Spleen (tissue), 11 donors: ENCODE data around the gene CDH13. TPM values are rescaled to one million over a fixed set of nuclear protein-coding genes. Genes with fewer than 3 reads are reported as not detected.

Experiments used
- DNase-seq: peaks from one replicate; pipeline ENCODE4 v3.0.0-alpha.2; 2020
- H3K27ac ChIP-seq, 8 donors: fragments of 200-600 bp; sonication (generic) in 7 of 8; 1 replicate in 4 of 8; 2 replicates in 4 of 8; pipeline versions ENCODE4 v1.5.0 to v1.8.0; 2016 to 2021; ENCODE audit warnings: inconsistent platforms in 4 of 8, mild to moderate bottlenecking in 4 of 8, moderate library complexity in 1 of 8
- H3K27me3 ChIP-seq, 7 donors: fragments of 200-600 bp; sonication (generic) in 6 of 7; replicated peaks in 1 of 7; 1 replicate in 4 of 7; 2 replicates in 3 of 7; pipeline versions ENCODE4 v1.5.0 to v1.8.0; 2016 to 2021; ENCODE audit warnings: inconsistent platforms in 3 of 7, mild to moderate bottlenecking in 1 of 7
- H3K36me3 ChIP-seq, 6 donors: fragments of 200-600 bp; sonication (generic) in 5 of 6; 1 replicate in 4 of 6; 2 replicates in 2 of 6; pipeline versions ENCODE4 v1.5.0 to v1.8.0; 2016 to 2021; ENCODE audit warnings: inconsistent platforms in 2 of 6
- H3K4me1 ChIP-seq, 6 donors: fragments of 200-600 bp; sonication (generic) in 5 of 6; 1 replicate in 3 of 6; 2 replicates in 3 of 6; pipeline versions ENCODE4 v1.5.0 to v1.8.0; 2016 to 2021; ENCODE audit warnings: inconsistent platforms in 3 of 6
- H3K4me3 ChIP-seq, 8 donors: fragments of 200-600 bp; sonication (generic) in 7 of 8; 1 replicate in 4 of 8; 2 replicates in 4 of 8; pipeline versions ENCODE4 v1.5.0 to v1.8.0; 2016 to 2021; ENCODE audit warnings: inconsistent platforms in 4 of 8, mild to moderate bottlenecking in 4 of 8, moderate library complexity in 2 of 8
- H3K9me3 ChIP-seq, 8 donors: fragments of 200-600 bp; sonication (generic) in 7 of 8; 1 replicate in 4 of 8; 2 replicates in 4 of 8; pipeline versions ENCODE4 v1.5.0 to v1.8.0; 2016 to 2021; ENCODE audit warnings: inconsistent platforms in 4 of 8
- CTCF ChIP-seq, 11 experiments: fragments of 200-600 bp in 7 of 11; fragments of 450-650 bp in 4 of 11; sonication (generic) in 4 of 11; IDR thresholded peaks in 8 of 11; conservative IDR thresholded peaks in 3 of 11; 1 replicate in 7 of 11; 2 replicates in 4 of 11; pipeline versions ENCODE4 v1.4.0 to v1.8.0; 2016 to 2021; ENCODE audit warnings: antibody characterized with exemption in 11 of 11, inconsistent platforms in 4 of 11, mild to moderate bottlenecking in 1 of 11
- POLR2A ChIP-seq, 3 donors: fragments of 450-650 bp; IDR thresholded peaks; one replicate each; pipeline ENCODE4 v1.5.1; 2017; ENCODE audit warnings: antibody characterized with exemption in 3 of 3, mild to moderate bottlenecking in 1 of 3
- POLR2AphosphoS5 ChIP-seq, 3 donors: sonication (generic); formaldehyde crosslinking; IDR thresholded peaks; one replicate each; pipeline ENCODE4 v1.5.1; 2017; ENCODE audit warnings: antibody characterized with exemption in 3 of 3
- WGBS, 5 donors: extraction: QIAGEN DNeasy Blood & Tissue Kit in 3 of 5; methylation state at CpG; one replicate each; pipeline versions ENCODE4 v1.1.5 to v1.1.7; 2013 to 2018; 5-methylcytosine and 5-hydroxymethylcytosine counted together
- intact Hi-C: fragments of 100-400 bp; cut with DNase I; formaldehyde crosslinking; loops from one replicate; pipeline ENCODE4 v1.15.0; 2023; ENCODE audit warnings: low total_unique reads
- polyA plus RNA-seq, 3 donors: library from polyadenylated mRNA; stranded (reverse); fragments of 200-250 nt; gene quantifications; one replicate each; pipeline ENCODE4 v1.2.1, GENCODE V29; 2013
- total RNA-seq, 7 donors: library from RNA; depleted of rRNA in 3 of 7; stranded (reverse); fragments of >200 nt in 3 of 7; fragmentation: NEBNext Ultra II Directional in 4 of 7; extraction: Animal tissue kit (Norgen Biotek cat#: 25700) in 4 of 7; gene quantifications; one replicate each; pipeline versions ENCODE4 v1.1.0 to v1.2.1, GENCODE V29; 2016 to 2021
- donor health status: healthy with polysubstance abuse.
- donor health status: DM: no; HTN: no; CAD: no; lungs with moderate emphysema.
- donor health status: DM: no; HTN: no; CAD: no.
- donor health status: Bipolar disorder and iron deficiency.
- donor health status: healthy.
- donor health status: DM: no; HTN: no; CAD: no.
- donor health status: DM: yes; HTN: yes; CAD: no.

The CDH13 gene
- total and polyA plus RNA-seq, 10 donors, result 0.13 to 4.6 (median 1.1) TPM

- DNase-seq, result no peak
- peaks cover 0 to 21% (median 0%) of the 10 kb centered on the region in 7 donors for H3K27me3 ChIP-seq
- 91 to 96% (median 92%) methylated on average over 9 of the region's 9 CpGs for WGBS, 5 donors
- no peaks in the 10 kb centered on the region for H3K36me3 ChIP-seq
- no peaks in the 10 kb centered on the region for H3K4me1 ChIP-seq
- H3K4me3 ChIP-seq, result no peak overlapping the region
- no peaks in the 10 kb centered on the region for H3K9me3 ChIP-seq
- no peak overlapping the region for H3K27ac ChIP-seq
- TF ChIP-seq CTCF (IDR thresholded peaks at IDR 0.05 in 8 of 11, conservative IDR thresholded peaks at IDR 0.05 in 3 of 11) (no peak), POLR2AphosphoS5 (IDR thresholded peaks at IDR 0.05) (no peak), POLR2A (IDR thresholded peaks at IDR 0.05) (no peak)
- intact Hi-C loops, result no loop called here
These were observed 631.7 kb downstream of the CDH13 start for GRCh38 chr16:83258366-83258928.

GRCh38 chr16:83266848-83267553 lies 640.2 kb downstream of the CDH13 start:
- Histone ChIP-seq H3K4me1 (no peaks in the 10 kb centered on the region), H3K9me3 (no peaks in the 10 kb centered on the region), H3K4me3 (no peak overlapping the region), H3K36me3 (no peaks in the 10 kb centered on the region), H3K27ac (no peak overlapping the region), H3K27me3 (peaks cover 0 to 32% (median 0%) of the 10 kb centered on the region in 7 donors)
- intact Hi-C loops, result no loop called here
- no peak for DNase-seq
- 80 to 89% (median 85%) methylated on average over 7 of the region's 7 CpGs for WGBS, 5 donors
- TF ChIP-seq POLR2AphosphoS5 (IDR thresholded peaks at IDR 0.05) (no peak), POLR2A (IDR thresholded peaks at IDR 0.05) (no peak), CTCF (IDR thresholded peaks at IDR 0.05 in 8 of 11, conservative IDR thresholded peaks at IDR 0.05 in 3 of 11) (no peak)

- H3K9me3 ChIP-seq, result no peaks in the 10 kb centered on the region
- TF ChIP-seq POLR2AphosphoS5 (IDR thresholded peaks at IDR 0.05) (no peak), POLR2A (IDR thresholded peaks at IDR 0.05) (no peak), CTCF (IDR thresholded peaks at IDR 0.05 in 8 of 11, conservative IDR thresholded peaks at IDR 0.05 in 3 of 11) (no peak)
- H3K4me1 ChIP-seq, result no peaks in the 10 kb centered on the region
- H3K4me3 ChIP-seq, result no peak overlapping the region
- no peak overlapping the region for H3K27ac ChIP-seq
- 84 to 94% (median 87%) methylated on average over 3 of the region's 3 CpGs for WGBS, 5 donors
- peaks cover 0 to 29% (median 0%) of the 10 kb centered on the region in 7 donors for H3K27me3 ChIP-seq
- H3K36me3 ChIP-seq, result no peaks in the 10 kb centered on the region
- DNase-seq, result no peak
- intact Hi-C loops, result no loop called here
These were observed 641.4 kb downstream of the CDH13 start for GRCh38 chr16:83268169-83268568.

GRCh38 chr16:83269048-83269447 lies 642.3 kb downstream of the CDH13 start:
- intact Hi-C loops, result no loop called here
- H3K9me3 ChIP-seq, result no peaks in the 10 kb centered on the region
- peaks cover 0 to 29% (median 0%) of the 10 kb centered on the region in 7 donors for H3K27me3 ChIP-seq
- no peak overlapping the region for H3K27ac ChIP-seq
- TF ChIP-seq POLR2A (IDR thresholded peaks at IDR 0.05), result no peak
- TF ChIP-seq CTCF (IDR thresholded peaks at IDR 0.05 in 8 of 11, conservative IDR thresholded peaks at IDR 0.05 in 3 of 11), result no peak
- TF ChIP-seq POLR2AphosphoS5 (IDR thresholded peaks at IDR 0.05), result no peak
- no peak overlapping the region for H3K4me3 ChIP-seq
- DNase-seq, result no peak
- no peaks in the 10 kb centered on the region for H3K4me1 ChIP-seq
- H3K36me3 ChIP-seq, result no peaks in the 10 kb centered on the region
